ENCODE measurements around the gene FOXG1.

DNA sequence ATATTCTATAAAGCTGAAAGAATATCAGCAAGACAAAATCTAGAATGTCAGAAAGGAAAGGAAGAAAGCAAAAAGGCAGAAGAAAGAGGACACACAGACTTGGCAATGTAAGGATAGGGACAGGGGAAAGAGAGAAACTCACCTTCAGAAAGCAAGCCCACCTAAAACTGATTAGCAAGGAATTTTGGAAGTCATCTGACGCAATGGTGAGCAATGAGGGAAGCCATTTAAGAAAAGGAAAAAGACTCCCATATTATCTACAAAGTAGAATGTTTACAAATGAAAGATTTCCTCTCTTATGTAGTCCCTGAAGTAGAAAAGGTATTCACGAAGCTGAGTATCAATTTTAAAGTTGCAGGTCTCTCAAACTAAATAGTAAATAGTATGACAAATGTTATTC, 35.2 kb upstream of the FOXG1 start:
- TF ChIP-seq, protein P1, sequence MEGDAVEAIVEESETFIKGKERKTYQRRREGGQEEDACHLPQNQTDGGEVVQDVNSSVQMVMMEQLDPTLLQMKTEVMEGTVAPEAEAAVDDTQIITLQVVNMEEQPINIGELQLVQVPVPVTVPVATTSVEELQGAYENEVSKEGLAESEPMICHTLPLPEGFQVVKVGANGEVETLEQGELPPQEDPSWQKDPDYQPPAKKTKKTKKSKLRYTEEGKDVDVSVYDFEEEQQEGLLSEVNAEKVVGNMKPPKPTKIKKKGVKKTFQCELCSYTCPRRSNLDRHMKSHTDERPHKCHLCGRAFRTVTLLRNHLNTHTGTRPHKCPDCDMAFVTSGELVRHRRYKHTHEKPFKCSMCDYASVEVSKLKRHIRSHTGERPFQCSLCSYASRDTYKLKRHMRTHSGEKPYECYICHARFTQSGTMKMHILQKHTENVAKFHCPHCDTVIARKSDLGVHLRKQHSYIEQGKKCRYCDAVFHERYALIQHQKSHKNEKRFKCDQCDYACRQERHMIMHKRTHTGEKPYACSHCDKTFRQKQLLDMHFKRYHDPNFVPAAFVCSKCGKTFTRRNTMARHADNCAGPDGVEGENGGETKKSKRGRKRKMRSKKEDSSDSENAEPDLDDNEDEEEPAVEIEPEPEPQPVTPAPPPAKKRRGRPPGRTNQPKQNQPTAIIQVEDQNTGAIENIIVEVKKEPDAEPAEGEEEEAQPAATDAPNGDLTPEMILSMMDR (IDR thresholded peaks at IDR 0.05): no peak
- TF ChIP-seq POLR2A (IDR thresholded peaks at IDR 0.05): no peak
